Spleen (tissue), 7 donors: ENCODE data around the gene TBC1D8.

ENCODE experiments used
- POLR2A ChIP-seq, 3 donors: fragments of 450-650 bp; IDR thresholded peaks; one replicate each; pipeline ENCODE4 v1.5.1; 2017; ENCODE audit warnings: antibody characterized with exemption in 3 of 3, mild to moderate bottlenecking in 1 of 3
- TF ChIP-seq, protein P1 (sequence below), 11 experiments: fragments of 200-600 bp in 7 of 11; fragments of 450-650 bp in 4 of 11; sonication (generic) in 4 of 11; IDR thresholded peaks in 8 of 11; conservative IDR thresholded peaks in 3 of 11; 1 replicate in 7 of 11; 2 replicates in 4 of 11; pipeline versions ENCODE4 v1.4.0 to v1.8.0; 2016 to 2021; ENCODE audit warnings: antibody characterized with exemption in 11 of 11, inconsistent platforms in 4 of 11, mild to moderate bottlenecking in 1 of 11
- donor health status: DM: no; HTN: no; CAD: no; lungs with moderate emphysema.
- donor health status: DM: no; HTN: no; CAD: no.
- donor health status: DM: no; HTN: no; CAD: no.

DNA sequence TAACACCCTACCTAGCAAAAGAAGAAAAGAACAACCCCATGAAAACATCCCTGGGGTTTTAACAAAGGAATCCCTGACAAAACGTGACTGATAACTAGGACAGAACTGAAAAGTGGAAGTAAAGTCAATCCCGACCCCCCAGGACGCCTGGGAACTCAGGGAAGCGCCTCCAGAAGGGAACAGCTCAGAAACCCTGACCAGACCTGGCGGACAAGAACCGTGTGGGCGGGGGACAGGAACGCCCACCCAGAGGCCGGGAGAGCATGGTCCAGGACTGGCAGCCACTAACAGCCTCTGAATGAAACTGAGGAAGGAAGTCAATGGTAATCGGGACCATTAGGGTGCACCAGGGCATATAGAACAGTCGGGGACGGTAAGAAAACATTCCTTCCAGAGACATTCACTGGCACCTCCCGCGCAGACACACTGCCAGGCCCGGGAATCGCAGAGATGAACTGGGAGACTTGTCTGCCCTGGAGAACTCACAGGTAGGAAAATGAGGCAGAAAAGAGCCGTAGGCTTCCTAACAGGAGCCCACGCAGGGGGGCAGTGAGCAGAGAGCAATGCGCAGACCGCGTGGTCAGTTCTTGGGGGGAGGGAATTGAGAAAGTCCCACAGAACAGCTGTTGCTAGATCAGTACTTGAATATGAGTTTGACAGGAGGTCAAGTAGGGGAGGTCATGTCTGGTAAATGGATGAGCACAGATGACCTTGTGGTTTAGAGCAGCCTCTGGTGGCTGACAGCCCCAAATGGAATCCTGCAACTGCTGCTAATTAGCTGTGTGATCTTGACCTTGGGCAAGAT, 1.3 kb upstream of the TBC1D8 start:
- TF ChIP-seq, protein P1, sequence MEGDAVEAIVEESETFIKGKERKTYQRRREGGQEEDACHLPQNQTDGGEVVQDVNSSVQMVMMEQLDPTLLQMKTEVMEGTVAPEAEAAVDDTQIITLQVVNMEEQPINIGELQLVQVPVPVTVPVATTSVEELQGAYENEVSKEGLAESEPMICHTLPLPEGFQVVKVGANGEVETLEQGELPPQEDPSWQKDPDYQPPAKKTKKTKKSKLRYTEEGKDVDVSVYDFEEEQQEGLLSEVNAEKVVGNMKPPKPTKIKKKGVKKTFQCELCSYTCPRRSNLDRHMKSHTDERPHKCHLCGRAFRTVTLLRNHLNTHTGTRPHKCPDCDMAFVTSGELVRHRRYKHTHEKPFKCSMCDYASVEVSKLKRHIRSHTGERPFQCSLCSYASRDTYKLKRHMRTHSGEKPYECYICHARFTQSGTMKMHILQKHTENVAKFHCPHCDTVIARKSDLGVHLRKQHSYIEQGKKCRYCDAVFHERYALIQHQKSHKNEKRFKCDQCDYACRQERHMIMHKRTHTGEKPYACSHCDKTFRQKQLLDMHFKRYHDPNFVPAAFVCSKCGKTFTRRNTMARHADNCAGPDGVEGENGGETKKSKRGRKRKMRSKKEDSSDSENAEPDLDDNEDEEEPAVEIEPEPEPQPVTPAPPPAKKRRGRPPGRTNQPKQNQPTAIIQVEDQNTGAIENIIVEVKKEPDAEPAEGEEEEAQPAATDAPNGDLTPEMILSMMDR (IDR thresholded peaks at IDR 0.05 in 8 of 11, conservative IDR thresholded peaks at IDR 0.05 in 3 of 11): peak in 9 of 11 experiments; percentile 25 to 66 (median 61)
- TF ChIP-seq POLR2A (IDR thresholded peaks at IDR 0.05): no peak
